Measurements from ENCODE around the gene CCDC88B.

CCDC88B gene

GRCh38 chr11:64384028-64384737 is 44.2 kb downstream of the CCDC88B start:
- no peak for DNase-seq

GRCh38 chr11:64384981-64385944 is 45.3 kb downstream of the CCDC88B start:
- DNase-seq: peak; percentile 41

GRCh38 chr11:64385945-64386704 is 46.1 kb downstream of the CCDC88B start:
- peak; percentile 40 for DNase-seq

- no peak for DNase-seq
Measured at GRCh38 chr11:64387916-64388315, 47.9 kb downstream of the CCDC88B start.

GRCh38 chr11:64388894-64389293 is 48.9 kb downstream of the CCDC88B start:
- DNase-seq: no peak

- no peak for DNase-seq
Measured at GRCh38 chr11:64389851-64390250, 49.8 kb downstream of the CCDC88B start.

- no peak for DNase-seq
Measured at GRCh38 chr11:64390558-64390957, 50.6 kb downstream of the CCDC88B start.

GRCh38 chr11:64391839-64392238 is 51.8 kb downstream of the CCDC88B start:
- DNase-seq: no peak

- peak; percentile 43 for DNase-seq
Measured at GRCh38 chr11:64395545-64396078, 55.6 kb downstream of the CCDC88B start.

- DNase-seq: no peak
Measured at GRCh38 chr11:64396079-64396591, 56.1 kb downstream of the CCDC88B start.

GRCh38 chr11:64400102-64400501 is 60.1 kb downstream of the CCDC88B start:
- peak; percentile 54 for DNase-seq

- DNase-seq: no peak
Measured at GRCh38 chr11:64400667-64401066, 60.7 kb downstream of the CCDC88B start.

- no peak for DNase-seq
Measured at GRCh38 chr11:64401775-64402174, 61.8 kb downstream of the CCDC88B start.

GRCh38 chr11:64403106-64403505 is 63.1 kb downstream of the CCDC88B start:
- DNase-seq: no peak

GRCh38 chr11:64406221-64406946 is 66.4 kb downstream of the CCDC88B start:
- no peak for DNase-seq

Measured in CD4-positive, alpha-beta T cell treated with Interleukin-15 for 1 hour (primary cell).